Spleen (tissue), 11 donors: ENCODE results near the gene CNTNAP2. TPM values are rescaled to one million over a fixed set of nuclear protein-coding genes. Genes with fewer than 3 reads are reported as not detected.

Experiments
- DNase-seq: peaks from one replicate; pipeline ENCODE4 v3.0.0-alpha.2; 2020
- H3K27ac ChIP-seq, 8 donors: fragments of 200-600 bp; sonication (generic) in 7 of 8; 1 replicate in 4 of 8; 2 replicates in 4 of 8; pipeline versions ENCODE4 v1.5.0 to v1.8.0; 2016 to 2021; ENCODE audit warnings: inconsistent platforms in 4 of 8, mild to moderate bottlenecking in 4 of 8, moderate library complexity in 1 of 8
- H3K27me3 ChIP-seq, 7 donors: fragments of 200-600 bp; sonication (generic) in 6 of 7; replicated peaks in 1 of 7; 1 replicate in 4 of 7; 2 replicates in 3 of 7; pipeline versions ENCODE4 v1.5.0 to v1.8.0; 2016 to 2021; ENCODE audit warnings: inconsistent platforms in 3 of 7, mild to moderate bottlenecking in 1 of 7
- H3K36me3 ChIP-seq, 6 donors: fragments of 200-600 bp; sonication (generic) in 5 of 6; 1 replicate in 4 of 6; 2 replicates in 2 of 6; pipeline versions ENCODE4 v1.5.0 to v1.8.0; 2016 to 2021; ENCODE audit warnings: inconsistent platforms in 2 of 6
- H3K4me1 ChIP-seq, 6 donors: fragments of 200-600 bp; sonication (generic) in 5 of 6; 1 replicate in 3 of 6; 2 replicates in 3 of 6; pipeline versions ENCODE4 v1.5.0 to v1.8.0; 2016 to 2021; ENCODE audit warnings: inconsistent platforms in 3 of 6
- H3K4me3 ChIP-seq, 8 donors: fragments of 200-600 bp; sonication (generic) in 7 of 8; 1 replicate in 4 of 8; 2 replicates in 4 of 8; pipeline versions ENCODE4 v1.5.0 to v1.8.0; 2016 to 2021; ENCODE audit warnings: inconsistent platforms in 4 of 8, mild to moderate bottlenecking in 4 of 8, moderate library complexity in 2 of 8
- H3K9me3 ChIP-seq, 8 donors: fragments of 200-600 bp; sonication (generic) in 7 of 8; 1 replicate in 4 of 8; 2 replicates in 4 of 8; pipeline versions ENCODE4 v1.5.0 to v1.8.0; 2016 to 2021; ENCODE audit warnings: inconsistent platforms in 4 of 8
- POLR2A ChIP-seq, 3 donors: fragments of 450-650 bp; IDR thresholded peaks; one replicate each; pipeline ENCODE4 v1.5.1; 2017; ENCODE audit warnings: antibody characterized with exemption in 3 of 3, mild to moderate bottlenecking in 1 of 3
- POLR2AphosphoS5 ChIP-seq, 3 donors: sonication (generic); formaldehyde crosslinking; IDR thresholded peaks; one replicate each; pipeline ENCODE4 v1.5.1; 2017; ENCODE audit warnings: antibody characterized with exemption in 3 of 3
- WGBS, 5 donors: extraction: QIAGEN DNeasy Blood & Tissue Kit in 3 of 5; methylation state at CpG; one replicate each; pipeline versions ENCODE4 v1.1.5 to v1.1.7; 2013 to 2018; 5-methylcytosine and 5-hydroxymethylcytosine counted together
- intact Hi-C: fragments of 100-400 bp; cut with DNase I; formaldehyde crosslinking; loops from one replicate; pipeline ENCODE4 v1.15.0; 2023; ENCODE audit warnings: low total_unique reads
- polyA plus RNA-seq, 3 donors: library from polyadenylated mRNA; stranded (reverse); fragments of 200-250 nt; gene quantifications; one replicate each; pipeline ENCODE4 v1.2.1, GENCODE V29; 2013
- total RNA-seq, 7 donors: library from RNA; depleted of rRNA in 3 of 7; stranded (reverse); fragments of >200 nt in 3 of 7; fragmentation: NEBNext Ultra II Directional in 4 of 7; extraction: Animal tissue kit (Norgen Biotek cat#: 25700) in 4 of 7; gene quantifications; one replicate each; pipeline versions ENCODE4 v1.1.0 to v1.2.1, GENCODE V29; 2016 to 2021
- TF ChIP-seq, protein P1 (sequence below), 11 experiments: fragments of 200-600 bp in 7 of 11; fragments of 450-650 bp in 4 of 11; sonication (generic) in 4 of 11; IDR thresholded peaks in 8 of 11; conservative IDR thresholded peaks in 3 of 11; 1 replicate in 7 of 11; 2 replicates in 4 of 11; pipeline versions ENCODE4 v1.4.0 to v1.8.0; 2016 to 2021; ENCODE audit warnings: antibody characterized with exemption in 11 of 11, inconsistent platforms in 4 of 11, mild to moderate bottlenecking in 1 of 11
- donor health status: healthy with polysubstance abuse.
- donor health status: DM: no; HTN: no; CAD: no; lungs with moderate emphysema.
- donor health status: DM: no; HTN: no; CAD: no.
- donor health status: Bipolar disorder and iron deficiency.
- donor health status: healthy.
- donor health status: DM: no; HTN: no; CAD: no.
- donor health status: DM: yes; HTN: yes; CAD: no.

CNTNAP2 gene
- total and polyA plus RNA-seq, 10 donors: 0.13 to 2.0 (median 0.82) TPM

DNA sequence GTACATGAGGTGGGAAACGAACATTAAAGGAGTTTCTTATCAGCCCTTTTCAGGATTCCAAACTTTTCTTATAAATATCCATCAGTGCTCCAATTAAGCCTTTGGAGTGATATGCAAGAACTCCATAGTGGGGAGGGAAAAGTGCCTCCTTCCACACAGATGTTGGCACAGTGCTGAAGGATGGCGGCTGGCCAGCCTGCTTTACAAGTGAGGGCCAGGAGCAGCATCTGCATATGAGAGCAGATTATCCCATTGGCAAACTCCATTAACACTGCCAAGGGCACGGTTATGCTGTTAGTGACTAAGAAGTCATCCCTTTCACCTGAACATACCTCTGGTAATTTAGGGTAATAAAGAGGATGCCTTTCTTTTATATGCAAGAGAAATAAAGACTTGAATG is 543.1 kb downstream of the CNTNAP2 start:
- TF ChIP-seq, protein P1, sequence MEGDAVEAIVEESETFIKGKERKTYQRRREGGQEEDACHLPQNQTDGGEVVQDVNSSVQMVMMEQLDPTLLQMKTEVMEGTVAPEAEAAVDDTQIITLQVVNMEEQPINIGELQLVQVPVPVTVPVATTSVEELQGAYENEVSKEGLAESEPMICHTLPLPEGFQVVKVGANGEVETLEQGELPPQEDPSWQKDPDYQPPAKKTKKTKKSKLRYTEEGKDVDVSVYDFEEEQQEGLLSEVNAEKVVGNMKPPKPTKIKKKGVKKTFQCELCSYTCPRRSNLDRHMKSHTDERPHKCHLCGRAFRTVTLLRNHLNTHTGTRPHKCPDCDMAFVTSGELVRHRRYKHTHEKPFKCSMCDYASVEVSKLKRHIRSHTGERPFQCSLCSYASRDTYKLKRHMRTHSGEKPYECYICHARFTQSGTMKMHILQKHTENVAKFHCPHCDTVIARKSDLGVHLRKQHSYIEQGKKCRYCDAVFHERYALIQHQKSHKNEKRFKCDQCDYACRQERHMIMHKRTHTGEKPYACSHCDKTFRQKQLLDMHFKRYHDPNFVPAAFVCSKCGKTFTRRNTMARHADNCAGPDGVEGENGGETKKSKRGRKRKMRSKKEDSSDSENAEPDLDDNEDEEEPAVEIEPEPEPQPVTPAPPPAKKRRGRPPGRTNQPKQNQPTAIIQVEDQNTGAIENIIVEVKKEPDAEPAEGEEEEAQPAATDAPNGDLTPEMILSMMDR (IDR thresholded peaks at IDR 0.05 in 8 of 11, conservative IDR thresholded peaks at IDR 0.05 in 3 of 11): no peak
- no peak for TF ChIP-seq POLR2AphosphoS5 (IDR thresholded peaks at IDR 0.05)
- TF ChIP-seq POLR2A (IDR thresholded peaks at IDR 0.05): no peak
- H3K36me3 ChIP-seq: no peaks in the 10 kb centered on the region
- H3K27ac ChIP-seq: no peak overlapping the region
- H3K9me3 ChIP-seq: no peaks in the 10 kb centered on the region
- no peak for DNase-seq
- H3K27me3 ChIP-seq: no peaks in the 10 kb centered on the region
- intact Hi-C loops: no loop called here
- WGBS, 5 donors: 73 to 89% (median 82%) methylated on average over 3 of the region's 3 CpGs
- H3K4me3 ChIP-seq: no peak overlapping the region
- H3K4me1 ChIP-seq: no peaks in the 10 kb centered on the region

DNA sequence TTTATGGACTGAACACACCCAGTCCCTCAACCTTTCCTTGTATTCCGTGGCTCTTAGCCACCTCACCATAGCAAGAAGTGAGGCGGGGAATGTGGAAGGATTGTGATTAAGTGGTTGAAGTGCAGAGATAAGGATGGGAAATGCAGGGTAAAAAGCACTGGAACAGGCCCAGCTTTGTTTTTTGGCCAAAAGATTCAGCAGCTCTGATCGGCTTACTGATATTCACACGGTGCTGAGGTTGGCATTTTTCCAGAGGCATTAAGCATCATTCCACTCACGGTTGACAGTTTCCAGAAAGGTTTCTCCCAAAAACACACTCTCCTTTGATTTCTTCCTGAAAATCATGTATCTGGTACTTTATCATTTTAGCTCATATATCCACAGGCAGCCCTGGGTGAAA is 544.2 kb downstream of the CNTNAP2 start:
- no peaks in the 10 kb centered on the region for H3K27me3 ChIP-seq
- WGBS, 5 donors: 41 to 50% (median 45%) methylated on average over 5 of the region's 5 CpGs
- TF ChIP-seq POLR2AphosphoS5 (IDR thresholded peaks at IDR 0.05) (no peak), POLR2A (IDR thresholded peaks at IDR 0.05) (no peak)
- TF ChIP-seq, protein P1 (IDR thresholded peaks at IDR 0.05 in 8 of 11, conservative IDR thresholded peaks at IDR 0.05 in 3 of 11): no peak
- H3K36me3 ChIP-seq: no peaks in the 10 kb centered on the region
- H3K4me3 ChIP-seq: no peak overlapping the region
- no peaks in the 10 kb centered on the region for H3K4me1 ChIP-seq
- intact Hi-C loops: no loop called here
- peaks cover 0 to 1% (median 0%) of the 10 kb centered on the region in 8 donors for H3K9me3 ChIP-seq
- DNase-seq: no peak
- no peak overlapping the region for H3K27ac ChIP-seq

DNA sequence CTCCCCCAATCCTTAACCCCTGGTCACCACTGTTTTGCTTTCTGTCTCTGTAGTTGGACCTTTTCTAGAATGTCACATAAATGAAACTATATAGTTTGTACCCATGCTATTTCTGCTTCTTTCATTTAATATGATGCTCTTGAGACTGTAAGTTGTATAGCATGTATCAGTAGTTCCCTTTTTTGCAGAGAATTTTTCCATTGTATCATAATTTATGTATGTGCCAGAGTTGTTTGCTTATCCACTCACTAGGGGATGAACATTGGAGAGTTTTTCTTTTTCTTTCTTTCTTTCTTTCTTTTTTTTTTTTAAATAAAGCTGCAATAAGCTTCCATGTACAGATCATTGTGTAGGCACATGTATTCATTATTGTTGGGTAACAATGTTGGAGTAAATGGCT is 544.8 kb downstream of the CNTNAP2 start:
- peaks cover 0 to 4% (median under 1%) of the 10 kb centered on the region in 8 donors for H3K9me3 ChIP-seq
- TF ChIP-seq POLR2A (IDR thresholded peaks at IDR 0.05): no peak
- no peak for TF ChIP-seq POLR2AphosphoS5 (IDR thresholded peaks at IDR 0.05)
- TF ChIP-seq, protein P1 (IDR thresholded peaks at IDR 0.05 in 8 of 11, conservative IDR thresholded peaks at IDR 0.05 in 3 of 11): no peak
- no peaks in the 10 kb centered on the region for H3K27me3 ChIP-seq
- no peak overlapping the region for H3K4me3 ChIP-seq
- H3K36me3 ChIP-seq: no peaks in the 10 kb centered on the region
- H3K4me1 ChIP-seq: no peaks in the 10 kb centered on the region
- H3K27ac ChIP-seq: no peak overlapping the region
- intact Hi-C loops: no loop called here
- no peak for DNase-seq

DNA sequence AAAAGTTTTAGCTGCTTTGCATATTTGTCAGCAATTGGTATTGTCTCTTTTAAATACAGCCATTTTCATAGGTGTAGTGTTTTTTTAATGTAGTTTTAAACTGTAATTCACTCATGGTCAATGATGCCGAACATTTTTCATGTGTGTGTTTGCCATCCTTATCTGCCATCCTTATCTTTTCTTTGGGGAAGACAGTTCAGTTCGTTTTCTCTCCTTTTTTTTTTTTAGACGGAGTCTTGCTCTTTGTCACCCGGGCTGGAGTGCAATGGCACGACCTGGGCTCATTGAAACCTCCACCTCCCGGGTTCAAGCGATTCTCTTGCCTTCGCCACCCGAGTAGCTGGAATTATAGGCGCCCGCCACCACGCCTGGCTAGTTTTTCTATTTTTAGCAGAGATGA is 545.3 kb downstream of the CNTNAP2 start:
- 74 to 83% (median 79%) methylated on average over 12 of the region's 12 CpGs for WGBS, 5 donors
- Histone ChIP-seq H3K27me3 (no peaks in the 10 kb centered on the region), H3K27ac (no peak overlapping the region), H3K36me3 (no peaks in the 10 kb centered on the region), H3K9me3 (peaks cover 0 to 7% (median 3%) of the 10 kb centered on the region in 8 donors), H3K4me1 (no peaks in the 10 kb centered on the region), H3K4me3 (no peak overlapping the region)
- intact Hi-C loops: no loop called here
- no peak for TF ChIP-seq POLR2A (IDR thresholded peaks at IDR 0.05)
- TF ChIP-seq, protein P1 (IDR thresholded peaks at IDR 0.05 in 8 of 11, conservative IDR thresholded peaks at IDR 0.05 in 3 of 11): no peak
- no peak for TF ChIP-seq POLR2AphosphoS5 (IDR thresholded peaks at IDR 0.05)
- DNase-seq: no peak
